Inflammatory macrophage treated with lipopolysaccharide for 4 hours (primary cell): Measurements from ENCODE around the gene ADRM1.

Source experiments
- DNase-seq: peaks from one replicate; pipeline ENCODE4 v3.0.0-alpha.2; 2020

The ADRM1 gene

DNA sequence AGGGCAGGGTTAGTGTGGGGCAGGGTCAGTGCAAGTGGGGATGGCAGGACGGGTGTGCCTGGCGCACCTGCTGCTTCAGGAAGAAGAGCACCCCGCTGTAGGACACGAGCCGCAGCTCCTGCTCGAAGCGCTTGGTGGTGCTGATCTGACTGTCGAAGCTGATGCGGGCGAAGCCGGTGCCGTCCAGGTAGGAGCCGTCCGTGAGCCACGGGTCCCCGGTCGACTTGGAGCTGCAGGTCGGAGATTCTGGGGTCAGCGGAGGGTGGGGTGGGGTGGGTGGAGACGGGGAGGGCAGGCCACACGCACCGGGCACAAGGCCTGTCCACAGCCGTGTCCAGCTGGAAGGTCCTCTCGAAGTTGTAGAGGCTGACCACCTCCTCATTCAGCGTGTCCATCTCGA is 10.2 kb downstream of the ADRM1 start:
- no peak for DNase-seq

DNA sequence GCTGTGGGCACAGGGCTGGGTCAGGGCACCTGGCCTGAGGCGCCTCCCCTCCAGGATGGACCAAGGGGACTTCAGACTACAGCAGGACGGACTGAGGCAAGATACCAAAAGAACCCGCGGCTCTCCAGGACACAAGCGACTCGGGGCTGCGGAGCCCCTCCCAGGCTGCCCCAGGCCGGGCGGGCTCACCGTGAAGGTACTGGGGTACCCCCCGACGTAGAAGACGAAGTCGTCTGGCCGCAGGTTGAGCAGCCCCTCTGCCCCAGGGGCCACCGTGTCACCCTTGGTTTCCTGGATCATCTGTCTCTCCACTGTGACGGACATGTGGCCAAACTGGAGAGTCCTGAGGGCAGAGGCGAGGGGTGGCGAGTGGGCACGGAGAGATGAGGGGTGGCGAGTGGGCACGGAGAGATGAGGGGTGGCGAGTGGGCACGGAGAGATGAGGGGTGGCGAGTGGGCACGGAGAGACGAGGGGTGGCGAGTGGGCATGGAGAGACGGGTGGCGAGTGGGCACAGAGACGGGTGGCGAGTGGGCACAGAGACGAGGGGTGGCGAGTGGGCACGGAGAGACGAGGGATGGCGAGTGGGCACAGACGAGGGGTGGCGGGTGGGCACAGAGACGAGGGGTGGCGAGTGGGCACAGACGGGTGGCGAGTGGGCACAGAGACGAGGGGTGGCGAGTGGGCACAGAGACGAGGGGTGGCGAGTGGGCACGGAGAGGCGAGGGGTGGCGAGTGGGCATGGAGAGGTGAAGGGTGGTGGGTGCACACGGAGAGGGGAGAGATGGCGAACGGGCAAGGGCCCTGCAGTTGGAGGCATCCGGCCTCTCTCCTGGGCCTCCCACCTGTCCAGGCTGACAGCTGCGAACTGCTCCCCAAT is 10.9 kb downstream of the ADRM1 start:
- DNase-seq: no peak

DNA sequence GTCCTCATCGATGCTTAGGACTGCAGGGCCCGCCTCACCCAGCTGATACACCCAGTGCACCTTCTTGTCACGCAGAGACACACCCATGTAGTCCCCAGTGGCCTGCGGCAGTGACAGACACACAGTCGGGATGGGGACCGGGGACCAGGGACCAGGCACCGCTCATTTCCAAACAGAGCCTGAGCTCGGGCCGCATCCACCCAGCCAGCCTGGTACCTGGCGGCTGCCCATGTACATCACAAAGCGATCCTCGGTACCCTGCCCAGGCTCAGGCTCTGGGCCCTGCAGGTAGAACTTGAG is 11.5 kb downstream of the ADRM1 start:
- DNase-seq: no peak

DNA sequence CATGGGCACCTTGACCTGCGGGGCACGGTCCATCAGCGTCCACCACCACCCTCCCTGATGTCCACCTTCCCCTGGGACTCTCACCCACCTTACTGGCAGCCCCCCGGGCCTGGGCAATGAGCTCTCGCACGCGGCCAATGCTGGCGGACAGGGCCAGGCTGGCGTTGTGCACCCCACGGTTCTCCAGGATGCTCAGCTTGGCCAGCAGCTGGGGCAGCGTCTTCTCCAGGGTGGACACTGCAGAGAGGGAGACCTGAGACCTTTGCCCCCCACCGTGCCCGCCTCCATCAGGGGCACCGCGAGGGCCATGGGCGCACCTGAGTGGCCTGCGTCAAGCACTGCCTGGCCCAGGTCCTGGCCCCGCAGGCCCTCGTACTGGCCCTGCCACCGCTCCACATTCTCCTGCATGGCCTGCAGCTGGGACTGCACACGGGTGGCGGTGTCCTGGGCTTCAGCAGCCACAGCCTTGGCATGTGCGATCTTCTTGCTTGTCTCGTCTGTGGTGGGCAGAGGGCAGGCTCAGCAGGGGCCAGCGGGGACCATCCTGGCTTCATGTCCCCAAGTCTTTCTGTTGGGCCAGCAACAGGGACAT is 12.0 kb downstream of the ADRM1 start:
- DNase-seq: no peak

DNA sequence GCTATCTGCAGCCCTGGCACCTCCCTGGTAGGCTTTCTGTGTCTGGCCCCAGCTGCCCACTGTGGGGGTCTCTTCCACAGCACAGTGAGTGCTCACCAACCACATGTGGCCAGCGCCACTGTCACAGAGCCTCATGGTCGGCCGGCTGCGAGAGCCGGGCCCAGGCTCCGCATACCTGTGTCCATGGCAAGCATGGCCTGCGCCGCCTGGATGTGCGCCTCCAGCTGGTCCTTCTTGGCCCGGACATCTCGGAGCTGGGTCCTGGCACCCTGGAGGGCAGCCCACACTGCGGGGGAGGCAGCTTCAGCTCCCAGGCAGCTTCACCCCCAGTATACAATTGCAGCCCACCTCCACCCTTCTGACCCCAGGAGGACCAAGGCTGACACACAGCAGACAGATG is 13.0 kb downstream of the ADRM1 start:
- no peak for DNase-seq

DNA sequence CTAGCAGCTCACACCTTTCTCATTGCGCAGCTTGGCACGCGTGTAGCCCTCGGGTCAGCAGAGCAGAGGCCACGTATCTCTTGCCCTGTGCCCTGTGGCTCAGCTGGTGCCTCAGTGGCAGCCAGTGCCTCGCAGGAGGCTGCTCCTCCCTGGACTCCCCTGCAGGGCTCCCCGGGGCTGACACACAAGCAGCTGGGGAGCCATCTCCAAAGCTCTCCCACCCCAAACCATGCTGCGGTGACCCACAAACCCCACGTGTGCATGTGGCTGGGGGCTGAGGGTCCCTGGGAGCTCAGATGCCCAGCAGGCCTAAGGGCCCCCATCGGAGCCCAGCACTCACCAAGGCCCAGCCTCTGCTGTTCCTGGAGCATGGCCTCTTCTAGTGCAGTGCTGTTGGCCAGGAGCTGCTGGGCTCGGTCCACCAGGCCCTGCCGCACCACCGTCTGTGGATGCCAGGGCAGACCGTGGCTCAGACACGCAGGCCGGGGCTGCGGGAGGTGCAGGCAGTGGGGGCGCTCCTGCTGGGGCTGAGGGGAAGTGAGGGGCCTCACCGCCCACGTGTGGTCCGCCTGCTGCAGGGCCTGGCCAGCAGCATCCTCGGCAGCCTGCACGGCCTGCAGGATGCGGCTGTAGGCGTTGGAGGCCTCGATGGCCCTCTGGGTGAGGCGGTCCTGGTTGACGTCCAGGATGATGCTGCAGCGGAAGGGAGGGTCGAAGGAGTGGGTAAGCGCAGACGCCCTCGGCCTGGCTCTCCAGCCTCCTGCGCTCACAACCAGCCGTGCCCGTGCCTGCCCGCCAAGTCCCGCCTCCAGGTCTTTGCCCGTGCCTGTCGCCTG is 13.8 kb downstream of the ADRM1 start:
- DNase-seq: no peak

DNA sequence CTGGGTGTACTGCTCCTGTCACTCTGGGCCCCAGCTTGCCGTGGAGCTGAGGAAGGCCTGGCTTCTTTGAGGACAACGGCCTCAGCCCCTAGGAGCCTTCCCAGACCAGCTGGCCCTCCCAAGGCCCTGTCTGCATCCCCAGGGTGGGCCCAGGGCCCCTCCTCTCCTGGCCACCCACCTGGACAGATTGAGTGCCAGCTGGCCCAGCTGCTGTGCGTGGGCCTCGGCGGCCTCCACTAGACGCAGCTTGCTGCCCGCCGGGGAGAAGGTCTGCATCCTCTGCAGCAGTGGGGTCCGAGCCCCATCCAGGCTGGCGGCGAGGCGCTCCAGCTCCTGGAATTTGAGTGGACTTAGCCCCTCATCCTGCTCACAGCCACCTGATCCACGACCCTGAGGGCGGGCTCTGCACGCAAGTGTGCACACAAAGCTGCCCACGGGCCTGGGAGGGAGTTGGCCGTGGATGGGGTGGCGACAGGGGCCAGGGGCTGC is 14.4 kb downstream of the ADRM1 start:
- no peak for DNase-seq

DNA sequence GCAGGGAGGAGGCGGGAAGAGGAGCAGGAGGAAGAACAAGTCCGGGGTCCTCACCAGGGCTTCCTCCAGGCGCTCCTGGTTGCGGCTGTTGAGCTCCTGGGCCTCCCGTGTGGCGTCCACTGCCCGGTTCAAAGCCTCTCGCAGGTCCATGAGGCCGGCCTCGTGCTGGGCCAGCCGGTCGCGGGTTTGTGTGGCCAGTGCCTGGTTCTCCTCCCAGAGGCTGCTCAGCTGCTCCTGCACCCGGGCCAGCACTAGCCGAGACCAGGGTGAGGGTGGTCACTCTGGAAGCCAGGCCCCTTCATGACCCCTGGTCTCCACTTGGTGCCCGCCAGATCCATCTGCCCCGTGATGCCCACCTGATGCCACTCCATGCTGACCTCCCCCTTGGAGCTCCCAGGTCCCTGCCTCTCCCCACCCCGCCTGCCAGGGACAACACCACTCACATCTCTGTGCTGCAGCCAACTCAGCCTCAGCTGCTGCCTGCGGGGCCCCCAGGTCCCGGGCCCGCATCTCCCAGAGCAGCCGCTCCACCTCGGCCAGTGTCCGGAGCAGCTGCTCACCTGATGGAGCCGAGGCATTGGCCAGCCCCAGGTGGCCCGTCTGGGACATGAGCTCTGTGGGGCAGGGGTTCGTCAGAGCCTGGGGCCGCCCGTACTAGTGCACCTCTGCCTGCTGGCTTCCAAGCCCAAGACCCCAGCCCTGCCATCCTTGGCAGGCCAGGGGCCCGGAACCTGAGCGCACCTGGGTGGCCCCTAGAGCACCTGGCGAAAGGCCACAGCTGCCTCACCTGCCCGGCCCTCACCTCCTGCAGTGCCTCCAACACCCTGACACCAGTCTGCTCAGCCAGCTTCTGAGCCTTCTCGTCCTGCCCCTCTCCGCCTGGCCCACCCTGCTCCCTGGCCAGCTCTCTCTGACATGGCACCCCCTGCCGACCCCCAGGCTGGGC is 15.9 kb downstream of the ADRM1 start:
- no peak for DNase-seq

DNA sequence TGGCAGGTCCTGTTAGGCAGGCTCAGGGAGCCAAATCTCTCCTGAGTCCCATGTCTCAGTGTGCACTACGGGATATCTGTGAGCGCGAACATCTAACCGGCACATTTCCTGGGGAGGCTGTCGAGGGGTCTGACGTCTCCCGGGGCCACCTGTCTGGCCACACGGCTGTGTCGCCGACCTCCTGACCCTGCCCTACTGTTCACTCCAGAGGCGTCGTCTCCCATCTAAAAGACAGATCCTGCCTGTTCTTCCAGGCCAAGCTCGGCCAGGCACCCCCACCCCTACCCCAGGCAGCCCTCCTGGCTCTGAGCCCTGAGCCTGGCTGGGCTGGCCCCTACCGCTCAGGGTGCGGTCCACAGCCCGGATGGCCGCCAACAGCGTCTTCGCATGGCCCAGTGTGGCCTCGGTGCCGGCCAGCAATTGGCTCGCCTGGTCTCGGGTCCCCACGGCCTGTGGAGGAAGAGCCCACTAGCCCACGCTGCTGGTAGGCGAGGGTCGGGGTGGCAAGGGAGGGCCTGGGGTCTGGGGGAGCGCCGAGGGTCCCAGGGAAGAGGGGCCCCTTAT is 16.6 kb downstream of the ADRM1 start:
- no peak for DNase-seq

DNA sequence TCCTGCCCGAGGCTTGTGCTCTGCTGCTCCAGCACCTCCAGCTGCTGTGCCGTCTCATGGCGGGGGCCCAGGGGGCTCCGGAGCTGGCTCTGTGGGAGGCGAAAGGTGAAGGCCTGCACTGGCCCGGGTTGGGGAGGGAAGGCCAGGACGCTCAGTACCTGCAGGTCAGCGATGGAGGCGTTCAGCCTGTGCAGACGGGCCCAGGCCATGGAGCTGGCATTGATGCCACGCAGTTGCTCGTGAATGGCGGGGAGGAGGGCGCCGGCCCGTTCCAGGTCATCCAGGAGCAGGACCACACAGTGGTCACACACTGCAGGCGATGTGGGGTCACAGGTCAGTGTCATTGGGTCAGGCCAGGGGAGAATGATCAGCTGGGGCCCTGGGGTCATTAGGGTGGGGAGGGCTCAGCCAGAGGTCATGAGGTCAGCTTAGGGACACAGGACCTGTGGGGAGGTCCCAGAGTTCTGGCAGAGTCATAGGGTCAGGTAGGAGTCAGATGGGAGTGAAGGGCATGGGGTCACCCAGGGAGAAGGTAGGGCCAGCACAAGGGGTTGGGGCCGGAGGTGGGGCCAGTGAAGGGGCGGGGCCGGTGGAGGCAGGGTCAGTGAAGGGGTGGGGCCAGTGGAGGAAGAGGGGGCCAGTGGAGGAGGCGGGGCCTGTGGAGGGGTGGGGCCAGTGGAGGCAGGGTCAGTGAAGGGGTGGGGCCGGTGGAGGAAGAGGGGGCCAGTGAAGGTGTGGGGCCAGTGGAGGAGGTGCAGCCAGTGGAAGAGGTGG is 18.0 kb downstream of the ADRM1 start:
- no peak for DNase-seq

DNA sequence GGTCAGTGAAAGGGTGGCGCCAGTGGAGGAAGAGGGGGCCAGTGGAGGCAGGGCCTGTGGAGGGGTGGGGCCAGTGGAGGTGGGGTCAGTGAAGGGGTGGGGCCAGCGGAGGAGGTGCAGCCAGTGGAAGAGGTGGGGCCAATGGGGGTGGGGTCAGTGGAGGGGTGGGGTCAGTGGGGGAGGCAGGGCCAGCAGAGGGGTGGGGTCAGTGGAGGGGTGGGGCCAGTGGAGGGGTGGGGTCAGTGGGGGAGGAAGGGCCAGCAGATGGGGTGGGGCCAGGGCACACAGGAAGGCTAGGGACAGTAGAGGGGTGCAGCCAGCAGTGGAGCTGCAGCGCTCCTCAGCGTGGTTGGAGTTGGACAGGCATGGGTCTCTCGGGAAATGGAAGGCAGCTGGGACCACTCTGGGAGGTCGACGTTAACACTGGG is 18.7 kb downstream of the ADRM1 start:
- DNase-seq: no peak

DNA sequence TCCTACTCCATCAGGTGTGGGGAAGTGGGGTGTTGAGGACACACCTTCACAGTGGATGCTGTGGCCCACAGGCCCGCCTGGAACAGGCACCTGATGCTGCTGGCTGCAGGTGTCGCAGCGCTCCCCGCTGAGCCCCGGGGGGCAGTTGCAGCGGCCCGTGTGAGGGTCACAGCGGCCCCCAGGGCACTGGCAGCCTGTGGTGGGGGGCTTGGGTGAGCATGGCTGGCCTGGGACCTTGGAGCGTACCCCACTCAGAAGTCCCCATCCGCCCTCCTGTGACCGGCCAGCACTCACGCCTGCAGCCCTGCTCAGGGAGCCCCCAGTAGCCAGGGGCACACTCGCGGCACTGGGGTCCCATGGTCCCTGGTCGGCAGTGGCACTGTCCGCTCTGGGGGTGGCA is 19.2 kb downstream of the ADRM1 start:
- no peak for DNase-seq

DNA sequence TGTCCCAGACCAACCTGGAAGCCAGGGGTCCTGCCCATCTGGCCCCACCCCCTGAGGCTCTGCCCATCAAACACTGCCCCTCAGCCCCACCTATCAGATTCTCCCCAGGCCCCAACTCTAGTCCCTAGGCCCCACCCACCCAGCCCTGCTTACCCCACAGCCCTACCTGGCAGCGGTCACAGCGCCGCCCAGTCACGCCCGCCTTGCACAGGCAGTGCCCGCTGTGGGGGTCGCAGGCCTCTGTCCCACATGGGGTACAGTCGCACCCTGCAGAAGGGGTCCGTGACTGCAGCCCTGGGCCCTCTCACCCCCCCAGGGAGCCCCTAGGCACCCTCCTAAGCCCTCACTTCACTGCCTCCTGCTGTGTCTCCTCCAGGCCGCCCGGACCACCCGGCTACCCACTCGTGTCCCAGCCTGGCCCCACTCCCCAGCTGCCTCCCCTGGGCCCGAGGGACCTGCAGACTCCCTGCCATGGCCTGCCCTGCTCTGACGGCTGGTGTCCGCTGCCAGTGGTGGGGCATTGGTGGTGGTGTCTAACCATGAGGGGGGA is 19.8 kb downstream of the ADRM1 start:
- DNase-seq: no peak

DNA sequence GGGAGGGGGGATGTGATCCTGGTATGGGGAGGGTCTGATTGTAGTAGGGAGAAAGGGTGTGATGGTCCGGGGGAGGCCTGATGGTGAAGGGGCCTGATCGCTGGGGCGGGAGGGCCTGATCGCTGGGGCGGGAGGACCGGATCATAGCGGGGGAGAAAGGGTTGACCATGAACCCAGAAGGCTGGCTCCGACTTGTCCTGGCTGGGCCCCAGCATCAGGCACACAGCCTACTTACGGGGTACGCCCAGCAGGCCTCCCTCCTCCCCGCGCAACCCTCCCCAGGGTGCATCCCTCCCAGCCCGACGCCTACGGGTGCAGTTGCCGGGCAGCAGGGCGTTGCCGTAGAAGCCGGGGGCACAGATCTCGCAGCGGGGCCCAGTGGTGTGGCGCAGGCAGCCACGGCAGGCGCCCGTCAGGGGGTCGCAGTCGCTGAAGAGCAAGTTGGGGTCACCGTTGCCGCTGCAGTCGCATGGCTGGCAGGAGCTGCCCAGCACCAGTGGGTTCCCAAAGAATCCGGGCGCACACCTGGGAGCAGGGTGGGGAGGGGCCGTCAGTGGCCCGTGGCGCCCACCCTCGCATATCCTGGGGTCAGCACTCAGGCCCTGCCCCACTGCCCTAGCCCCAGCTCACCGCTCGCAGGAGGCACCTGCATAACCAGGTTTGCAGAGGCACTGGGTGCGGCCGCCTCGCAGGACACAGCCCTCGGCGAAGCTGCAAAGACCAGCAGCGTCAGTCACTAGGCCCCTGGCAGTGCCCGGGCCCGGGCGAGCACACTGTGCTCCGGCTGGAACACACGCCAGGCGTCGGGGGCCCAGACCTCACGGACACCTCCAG is 20.6 kb downstream of the ADRM1 start:
- no peak for DNase-seq

DNA sequence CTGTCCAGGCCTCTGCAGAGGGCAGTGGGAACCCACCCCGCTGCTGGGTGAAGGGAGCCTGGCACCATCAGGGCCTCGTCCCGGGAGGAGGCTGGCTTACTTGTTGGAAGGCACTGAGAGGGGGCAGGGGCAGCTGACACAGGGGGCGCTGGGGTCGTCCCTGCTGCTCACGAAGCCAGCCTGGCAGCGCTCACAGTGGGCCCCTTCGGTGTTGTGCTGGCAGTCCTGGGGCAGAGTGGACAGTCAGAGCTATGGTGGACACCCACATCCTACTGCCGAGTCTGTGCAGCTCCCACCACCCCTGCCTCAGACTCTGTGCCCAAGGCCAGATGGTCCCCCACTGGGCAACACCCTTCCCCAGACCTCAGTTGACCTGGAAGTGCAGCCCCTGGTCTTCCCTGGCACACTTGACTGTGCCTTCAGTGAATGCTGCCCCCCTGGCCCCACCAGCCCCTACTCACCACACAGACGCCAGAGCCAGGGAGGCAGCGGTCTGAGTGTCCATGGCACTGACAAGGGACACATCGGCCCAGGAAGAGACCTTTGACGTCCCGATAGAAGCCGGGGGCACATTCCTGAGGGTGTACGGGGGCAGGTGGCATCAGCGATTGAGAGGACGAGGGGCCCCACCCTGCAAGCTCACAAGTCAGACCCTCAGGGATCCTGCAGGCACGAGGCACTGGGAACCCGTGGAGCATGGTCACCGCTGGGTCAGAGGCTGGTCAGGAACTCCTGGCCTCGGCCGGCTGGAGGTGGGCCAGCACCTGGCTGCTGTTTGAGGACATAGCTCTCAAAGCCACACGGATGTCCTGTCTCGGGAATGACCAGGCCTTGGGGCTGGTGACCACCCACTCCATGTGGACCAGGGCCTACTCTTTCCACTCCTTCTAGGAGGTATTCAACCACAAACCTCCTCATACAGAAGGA is 21.4 kb downstream of the ADRM1 start:
- DNase-seq: no peak

DNA sequence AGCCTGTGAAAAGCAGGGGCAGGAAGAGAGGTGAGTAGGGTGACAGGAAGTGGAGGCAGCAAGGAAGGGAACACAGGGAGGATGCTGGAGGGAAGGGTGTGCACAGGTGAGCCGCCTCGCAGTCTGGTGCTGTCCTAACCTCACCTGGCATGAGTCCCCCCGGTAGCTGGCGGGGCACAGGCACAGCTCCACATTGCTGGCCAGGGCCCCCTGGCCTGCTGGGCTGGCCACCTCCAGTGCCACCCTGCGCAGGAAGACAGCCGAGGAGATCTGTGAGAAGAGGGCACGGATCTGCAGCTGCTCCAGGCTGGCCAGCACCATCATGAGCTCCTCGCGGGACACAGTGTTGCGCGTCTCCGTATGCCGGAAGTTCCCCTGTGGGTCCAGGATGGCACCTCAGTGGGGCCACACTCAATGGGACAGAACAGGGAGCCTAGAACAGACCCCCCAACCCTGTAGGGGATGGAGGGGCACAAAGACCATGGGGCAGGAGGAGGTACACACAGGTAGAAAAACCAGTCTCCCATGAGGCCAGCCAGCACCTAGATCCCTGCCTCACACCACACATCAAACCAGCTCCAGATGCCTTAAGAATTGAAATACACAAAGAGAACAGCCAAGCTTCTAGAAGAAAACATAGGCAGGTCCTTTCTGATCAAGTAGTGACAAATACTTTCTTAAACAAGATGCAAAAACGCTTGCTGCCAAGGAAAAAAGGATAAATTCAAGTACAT is 22.5 kb downstream of the ADRM1 start:
- no peak for DNase-seq

DNA sequence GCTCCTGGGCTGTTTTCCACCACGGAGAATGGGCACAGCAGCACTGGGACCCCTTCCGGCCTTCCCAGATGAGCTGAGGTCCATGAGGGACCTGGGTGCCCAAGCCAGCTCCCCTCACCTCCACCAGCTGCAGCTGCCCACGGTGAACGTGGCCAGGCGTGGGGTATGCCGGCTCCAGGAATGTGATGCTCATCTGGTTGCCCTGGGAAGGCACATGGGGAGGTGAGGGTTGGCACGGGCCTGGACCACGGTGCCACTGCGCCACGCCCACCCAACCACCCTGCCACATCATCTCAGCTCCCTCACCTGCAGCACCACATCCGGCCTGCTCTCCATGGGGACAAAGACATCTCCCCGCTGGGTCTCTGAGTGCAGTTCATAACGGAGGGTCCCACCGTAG is 23.8 kb downstream of the ADRM1 start:
- no peak for DNase-seq
